IPS-18c (cell line): Measurements from ENCODE around the gene HOMEZ.
A peak's percentile ranks its signal among the peaks of the same experiment; 100 is the strongest.
"Not testable (repeated sequence)": the region's sequence is repeated elsewhere in the genome, so short reads cannot be mapped to it uniquely, and the experiment has no call there.

ENCODE experiments used
- H3K4me3 ChIP-seq: 2 replicates; pipeline ENCODE4 v1.7.0; 2013; ENCODE audit warnings: low read depth, mild to moderate bottlenecking, low read length, moderate library complexity; ENCODE audit not compliant: insufficient read depth
- H3K9me3 ChIP-seq: one replicate; pipeline ENCODE4 v1.6.1; 2013; ENCODE audit warnings: mild to moderate bottlenecking, low read length, moderate library complexity; ENCODE audit not compliant: control insufficient read depth, insufficient read depth

HOMEZ gene

GRCh38 chr14:23296012-23296777 is 10.3 kb upstream of the HOMEZ start:
- H3K4me3 ChIP-seq = no peak overlapping the region

GRCh38 chr14:23294734-23295561 is 9.0 kb upstream of the HOMEZ start:
- Histone ChIP-seq H3K9me3 (peaks cover 2% of the 10 kb centered on the region), H3K4me3 (no peak overlapping the region)

More at GRCh38 chr14:23296012-23296777, 10.3 kb upstream of the HOMEZ start:
- H3K9me3 ChIP-seq = peaks cover 2% of the 10 kb centered on the region

GRCh38 chr14:23286902-23287479 is 1.1 kb upstream of the HOMEZ start:
- peak overlapping the region; percentile 89 for H3K4me3 ChIP-seq
- H3K9me3 ChIP-seq = no peaks in the 10 kb centered on the region

- Histone ChIP-seq H3K4me3 (peak overlapping the region; percentile 89), H3K9me3 (no peaks in the 10 kb centered on the region)
These were observed 357 bp downstream of the HOMEZ start for GRCh38 chr14:23285530-23286019.

GRCh38 chr14:23284654-23285529 is 1.0 kb downstream of the HOMEZ start:
- no peaks in the 10 kb centered on the region for H3K9me3 ChIP-seq
- H3K4me3 ChIP-seq = peak overlapping the region; percentile 89

GRCh38 chr14:23281247-23281646 is 4.7 kb downstream of the HOMEZ start:
- Histone ChIP-seq H3K4me3 (no peak overlapping the region), H3K9me3 (no peaks in the 10 kb centered on the region)

GRCh38 chr14:23277928-23278327 is 8.0 kb downstream of the HOMEZ start:
- H3K9me3 ChIP-seq, H3K4me3 ChIP-seq: not testable (repeated sequence)

- H3K9me3 ChIP-seq = no peaks in the 10 kb centered on the region
- no peak overlapping the region for H3K4me3 ChIP-seq
These were observed 8.7 kb downstream of the HOMEZ start for GRCh38 chr14:23277189-23277588.

GRCh38 chr14:23275412-23275811 is 10.5 kb downstream of the HOMEZ start:
- no peak overlapping the region for H3K4me3 ChIP-seq
- no peaks in the 10 kb centered on the region for H3K9me3 ChIP-seq

- no peak overlapping the region for H3K4me3 ChIP-seq
- no peaks in the 10 kb centered on the region for H3K9me3 ChIP-seq
These were observed 16.7 kb downstream of the HOMEZ start for GRCh38 chr14:23269193-23269592.

GRCh38 chr14:23260849-23261248 is 25.1 kb downstream of the HOMEZ start:
- H3K4me3 ChIP-seq, H3K9me3 ChIP-seq: not testable (repeated sequence)

GRCh38 chr14:23259426-23259825 is 26.5 kb downstream of the HOMEZ start:
- H3K4me3 ChIP-seq = no peak overlapping the region
- no peaks in the 10 kb centered on the region for H3K9me3 ChIP-seq

- H3K4me3 ChIP-seq = no peak overlapping the region
- H3K9me3 ChIP-seq = no peaks in the 10 kb centered on the region
These were observed 27.7 kb downstream of the HOMEZ start for GRCh38 chr14:23258256-23258655.

- Histone ChIP-seq H3K4me3 (peak overlapping the region; percentile 21; the same call in 1 of the 2 replicates), H3K9me3 (peaks cover 3% of the 10 kb centered on the region)
These were observed 33.3 kb downstream of the HOMEZ start for GRCh38 chr14:23252420-23253333.

GRCh38 chr14:23252006-23252405 is 33.9 kb downstream of the HOMEZ start:
- Histone ChIP-seq H3K9me3 (peaks cover 3% of the 10 kb centered on the region), H3K4me3 (peak overlapping the region; percentile 21; the same call in 1 of the 2 replicates)

- H3K9me3 ChIP-seq = peaks cover 3% of the 10 kb centered on the region
- H3K4me3 ChIP-seq = no peak overlapping the region
These were observed 36.1 kb downstream of the HOMEZ start for GRCh38 chr14:23249824-23250223.
